COR-L47 (cell line): ENCODE measurements around the gene THRB.

Experiments used
- DNase-seq: peaks from one replicate; lab custom pipeline; 2025; lab: John Stamatoyannopoulos, UW

Gene THRB

GRCh38 chr3:24512564-24513197, 18.0 kb upstream of the THRB start:
- no peak for DNase-seq

DNA sequence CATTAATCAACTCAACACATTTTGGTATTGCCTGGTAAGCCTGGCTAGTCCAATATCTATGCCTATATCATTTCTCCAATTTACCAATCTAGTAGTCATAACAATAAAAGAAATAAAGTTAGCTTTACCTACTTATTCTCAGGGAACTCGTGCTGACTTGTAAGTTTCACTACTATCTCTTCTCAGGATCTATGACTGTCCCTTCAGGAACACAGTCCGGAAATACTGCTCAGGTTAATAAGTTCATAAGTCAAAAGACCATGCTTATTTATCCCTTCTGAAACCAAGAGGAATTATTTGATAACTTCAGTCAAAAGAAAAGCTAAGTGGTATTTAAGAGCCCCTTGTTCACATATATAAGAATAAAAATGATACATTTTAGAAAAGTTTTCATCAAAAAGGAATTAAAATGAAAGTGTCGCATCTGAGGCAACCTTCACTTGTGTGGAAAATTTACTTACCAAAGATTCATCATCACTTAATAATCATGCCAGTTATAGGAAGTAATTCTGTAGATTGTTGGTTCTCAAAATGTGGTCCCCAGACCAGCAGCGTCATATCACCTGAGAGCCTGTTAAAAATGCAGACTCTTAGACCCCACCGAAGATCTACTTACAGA, 15.5 kb upstream of the THRB start:
- DNase-seq: no peak

GRCh38 chr3:24508423-24508839, 13.8 kb upstream of the THRB start:
- no peak for DNase-seq

DNA sequence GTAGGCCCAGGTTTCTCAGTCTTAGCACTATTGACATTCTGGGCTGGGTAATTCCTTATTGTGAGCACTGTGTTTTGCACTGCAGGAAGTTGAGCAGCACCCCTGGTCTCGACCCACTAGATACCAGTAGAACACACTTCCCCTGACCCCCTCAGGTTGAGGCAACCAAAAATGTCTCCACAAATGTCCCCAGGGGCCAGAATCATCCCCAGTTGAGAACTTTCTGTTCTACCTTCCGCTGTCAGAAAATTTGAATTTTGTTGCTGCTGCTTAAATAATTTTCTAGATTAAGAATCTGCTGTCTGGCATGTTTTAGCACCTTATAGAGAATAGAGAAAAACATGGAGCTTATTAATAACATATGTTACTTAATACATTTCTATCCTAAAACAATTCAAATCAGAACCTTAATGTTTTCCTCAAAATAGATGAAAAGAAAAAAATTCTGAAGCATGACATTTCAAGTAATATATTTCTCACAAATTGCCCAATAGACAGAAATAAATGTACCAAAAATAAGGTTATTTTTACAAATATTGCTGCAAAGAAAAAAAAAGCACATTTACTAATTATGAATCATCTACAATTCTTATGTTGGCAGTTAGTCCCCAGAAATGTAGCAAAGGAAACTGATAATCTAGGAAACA, 13.2 kb upstream of the THRB start:
- no peak for DNase-seq

GRCh38 chr3:24506966-24507775, 12.5 kb upstream of the THRB start:
- DNase-seq: no peak

- no peak for DNase-seq
Measured at GRCh38 chr3:24505691-24506550, 11.3 kb upstream of the THRB start.

DNA sequence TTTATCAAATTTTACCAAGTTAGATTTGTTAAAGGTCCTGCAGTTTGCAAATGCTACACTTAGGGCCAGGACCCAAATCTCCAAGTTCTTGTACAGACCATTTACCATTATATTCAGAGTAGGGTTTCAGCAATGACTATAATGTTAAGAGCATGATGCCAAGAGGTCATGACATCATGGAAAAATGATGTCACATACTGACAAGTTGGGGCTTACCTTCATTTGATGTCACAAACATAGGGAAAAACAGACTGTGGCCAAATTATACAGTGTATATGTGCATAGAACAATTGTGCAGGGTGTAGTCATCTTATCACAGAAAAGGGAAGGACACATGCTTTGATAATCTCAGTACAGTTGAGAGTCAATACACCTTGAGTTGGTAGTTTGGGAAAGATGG, 10.1 kb upstream of the THRB start:
- no peak for DNase-seq

DNA sequence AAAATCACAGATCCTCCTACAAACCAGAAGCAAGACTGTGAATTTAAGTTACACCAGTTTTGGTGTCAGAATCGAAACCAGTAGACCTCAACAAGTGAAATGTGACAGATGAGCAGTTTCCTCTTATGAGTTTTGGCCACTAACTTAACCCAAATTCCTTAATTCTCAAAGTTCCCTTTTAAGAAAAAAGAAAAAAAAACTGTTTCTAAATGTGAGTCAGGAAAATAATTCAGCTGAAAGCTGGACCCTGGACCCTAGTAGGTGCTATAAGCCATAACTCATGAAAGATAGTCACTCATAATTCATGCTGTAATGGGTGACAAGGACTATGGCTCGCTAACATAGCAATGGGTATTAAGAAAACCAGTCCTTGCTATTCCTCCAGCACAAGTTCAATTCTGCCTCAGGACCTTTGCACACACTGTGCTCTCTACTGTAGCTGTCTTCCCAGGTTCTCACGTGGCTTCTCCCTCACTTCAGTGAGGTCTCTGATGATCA, 9.0 kb upstream of the THRB start:
- DNase-seq: no peak

DNA sequence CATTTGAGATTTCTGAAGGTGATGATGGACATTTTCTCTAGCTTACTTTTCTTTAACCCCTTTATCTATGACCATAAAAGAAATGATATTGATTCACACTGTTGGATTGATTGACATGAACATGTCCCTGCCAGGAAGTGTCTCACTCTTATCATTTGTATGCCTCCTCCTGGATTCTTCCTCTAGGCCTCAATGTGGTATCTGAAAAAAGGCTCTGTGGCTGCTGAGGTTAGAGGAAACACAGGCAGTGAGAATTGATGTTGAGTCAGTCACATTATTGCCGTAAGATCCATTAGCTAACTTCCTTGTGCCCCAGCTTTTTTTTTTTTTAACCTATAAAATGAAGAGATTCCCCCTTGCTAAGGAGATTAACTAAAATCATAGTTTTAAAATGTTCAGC, 8.0 kb upstream of the THRB start:
- DNase-seq: no peak

- no peak for DNase-seq
Measured at GRCh38 chr3:24500806-24501205, 6.2 kb upstream of the THRB start.

DNA sequence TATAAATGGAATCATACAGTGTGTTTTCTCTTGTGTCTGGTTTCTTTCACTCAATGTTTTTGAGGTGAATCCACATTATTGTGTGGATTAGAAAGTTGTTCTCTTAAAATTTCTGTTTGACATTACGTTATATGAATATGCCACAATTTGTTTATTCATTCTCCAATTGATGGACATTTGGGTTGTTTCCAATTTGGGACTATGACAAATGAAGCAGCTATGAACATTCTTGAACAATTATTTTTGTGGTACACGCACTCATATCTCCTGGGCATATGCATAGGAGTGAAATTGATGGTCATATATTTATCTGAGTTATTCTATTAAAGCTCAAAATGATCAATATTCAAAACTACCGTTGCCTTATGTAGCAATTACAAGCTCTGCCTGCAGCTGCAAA, 5.3 kb upstream of the THRB start:
- DNase-seq: no peak

DNA sequence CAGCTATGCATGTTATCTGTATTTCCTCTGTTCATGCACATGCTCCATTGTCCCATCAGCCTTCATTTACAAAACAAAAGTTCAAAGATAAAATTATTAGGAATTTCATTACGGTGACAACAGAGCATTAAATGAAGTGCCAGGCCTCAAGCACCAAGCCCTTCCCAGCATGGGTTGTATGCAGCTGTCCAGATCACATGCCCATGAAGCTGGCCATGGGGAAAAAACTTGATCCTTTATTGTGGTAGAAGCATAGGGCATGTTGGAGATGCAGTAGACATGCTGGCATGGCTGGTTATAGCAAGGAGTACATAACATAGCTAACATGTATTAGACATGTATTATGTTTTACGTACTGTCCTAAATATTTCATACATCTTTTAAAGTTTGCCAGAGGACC, 4.1 kb upstream of the THRB start:
- DNase-seq: no peak

GRCh38 chr3:24498391-24498790, 3.7 kb upstream of the THRB start:
- no peak for DNase-seq

- DNase-seq: no peak
Measured at GRCh38 chr3:24497942-24498341, 3.3 kb upstream of the THRB start.

- no peak for DNase-seq
Measured at GRCh38 chr3:24496529-24497482, 2.2 kb upstream of the THRB start.

DNA sequence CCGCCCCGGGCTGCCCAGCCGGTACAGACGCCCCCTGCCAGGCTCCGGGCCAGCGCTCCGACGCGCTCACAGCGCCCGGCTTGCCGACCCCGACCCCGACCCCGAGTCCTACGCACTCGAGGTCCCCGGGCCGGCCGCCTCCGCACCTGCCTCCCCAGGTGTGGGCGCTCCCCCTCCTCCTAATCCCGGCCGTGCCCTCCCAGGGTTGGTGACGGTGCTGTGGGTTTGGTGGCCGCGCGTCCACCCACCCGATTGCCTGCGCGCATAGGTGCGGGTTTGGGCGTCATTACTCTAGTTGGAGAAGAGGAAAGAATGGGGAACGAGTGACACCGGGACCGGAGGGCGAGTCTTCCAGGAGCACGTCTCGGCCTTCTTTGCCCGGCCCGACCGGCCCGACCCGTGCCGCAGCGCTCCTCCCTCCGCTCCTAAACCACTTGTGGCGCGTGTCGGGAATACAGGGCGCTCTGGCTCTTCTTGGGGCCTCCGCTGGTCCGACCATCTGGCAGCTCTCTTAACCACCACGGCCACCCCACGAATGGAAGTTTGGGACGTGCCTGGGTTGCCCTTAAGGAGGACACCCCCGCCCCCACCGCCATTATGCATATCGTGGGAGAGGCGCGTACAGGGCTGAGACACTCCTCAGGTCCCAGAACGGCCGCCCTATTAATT, 810 bp upstream of the THRB start:
- no peak for DNase-seq

DNA sequence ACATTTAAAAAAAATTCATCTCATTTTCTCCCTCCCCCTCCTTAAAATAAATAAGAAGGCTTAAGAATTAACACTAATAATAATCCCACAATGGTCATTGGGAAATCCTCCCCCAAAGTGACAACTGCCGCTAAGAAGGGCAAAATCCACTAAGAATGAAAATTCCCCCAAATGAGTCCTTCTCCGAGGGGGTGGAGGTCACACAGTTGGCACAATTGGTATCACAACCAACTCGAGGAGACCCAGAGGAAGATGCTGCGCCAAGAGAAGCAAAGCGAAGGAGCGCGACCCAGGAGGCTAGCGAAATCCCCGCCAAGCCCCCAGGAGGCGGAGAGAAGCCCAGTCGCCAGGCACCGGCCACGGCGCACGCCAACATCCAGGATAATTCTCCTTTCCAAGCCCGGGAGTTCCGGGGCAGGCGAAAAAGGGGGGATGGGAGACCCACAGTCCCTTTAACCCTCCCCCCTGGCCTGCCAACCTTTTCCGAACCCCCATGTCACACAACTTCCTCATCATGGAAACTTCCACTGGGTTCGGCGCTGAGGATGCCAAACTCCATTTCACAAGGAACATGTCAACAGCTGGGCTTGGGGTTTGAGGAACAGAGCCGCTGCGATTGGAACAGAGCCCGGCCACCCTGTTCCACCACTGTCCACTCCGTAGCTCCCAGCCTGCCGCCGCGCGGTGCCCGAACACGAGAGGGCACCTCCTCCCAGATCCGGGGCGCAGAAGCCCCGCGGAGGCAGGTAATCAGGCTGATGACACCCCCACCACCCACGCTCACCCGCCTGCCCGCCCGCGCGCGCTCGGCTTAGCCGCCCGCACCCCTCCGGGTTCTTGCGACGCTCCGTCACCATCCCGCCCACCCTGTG, 668 bp downstream of the THRB start:
- DNase-seq: peak; percentile 13

- no peak for DNase-seq
Measured at GRCh38 chr3:24492971-24493551, 1.6 kb downstream of the THRB start.

DNA sequence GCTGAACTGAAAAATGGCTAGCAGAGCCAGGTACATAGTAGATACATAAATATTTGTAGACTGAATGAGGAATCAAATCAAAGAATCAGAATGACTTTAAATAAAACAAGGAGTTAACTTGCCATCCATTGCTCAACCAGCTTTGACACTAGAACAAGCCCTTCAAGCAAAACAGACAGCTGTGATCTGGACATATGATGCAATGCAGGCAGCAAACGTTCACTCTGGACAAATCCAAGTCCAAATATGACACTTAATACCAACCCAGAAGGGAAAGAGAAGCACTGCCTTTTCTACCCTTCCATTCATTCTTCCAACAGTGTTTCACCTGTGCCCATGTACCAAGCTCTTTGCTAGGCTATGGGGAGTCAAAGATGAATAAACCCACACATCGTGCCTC, 4.5 kb downstream of the THRB start:
- DNase-seq: no peak
